Nephron (organoid): ENCODE measurements around the gene PBOV1.

Experiments used
- H3K27ac Mint-ChIP-seq, 3 experiments: 2 replicates each; pipeline ENCODE4 v1.8.0; 2020; ENCODE audit warnings: mixed read lengths in 3 of 3, mild to moderate bottlenecking in 2 of 3, moderate library complexity in 1 of 3
- H3K27me3 Mint-ChIP-seq: 2 replicates; pipeline ENCODE4 v1.8.0; 2021; ENCODE audit warnings: low read depth, mild to moderate bottlenecking, moderate library complexity, mixed read lengths
- H3K36me3 Mint-ChIP-seq: 2 replicates; pipeline ENCODE4 v1.8.0; 2020; ENCODE audit warnings: low read depth, mixed read lengths
- H3K4me1 Mint-ChIP-seq: 2 replicates; pipeline ENCODE4 v1.8.0; 2020; ENCODE audit warnings: mixed read lengths
- H3K4me3 Mint-ChIP-seq, 3 experiments: 2 replicates each; pipeline ENCODE4 v1.8.0; 2020; ENCODE audit warnings: mild to moderate bottlenecking in 3 of 3, mixed read lengths in 3 of 3, moderate library complexity in 2 of 3
- H3K9me3 Mint-ChIP-seq: 2 replicates; pipeline ENCODE4 v1.8.0; 2020; ENCODE audit warnings: mixed read lengths
- CTCF ChIP-seq, 3 experiments: fragments of 200-600 bp; sonication (generic); IDR thresholded peaks; one replicate each; pipeline ENCODE4 v1.5.0; 2021; ENCODE audit warnings: antibody characterized with exemption in 3 of 3; ENCODE audit not compliant: unreplicated experiment in 3 of 3

PBOV1 gene

DNA sequence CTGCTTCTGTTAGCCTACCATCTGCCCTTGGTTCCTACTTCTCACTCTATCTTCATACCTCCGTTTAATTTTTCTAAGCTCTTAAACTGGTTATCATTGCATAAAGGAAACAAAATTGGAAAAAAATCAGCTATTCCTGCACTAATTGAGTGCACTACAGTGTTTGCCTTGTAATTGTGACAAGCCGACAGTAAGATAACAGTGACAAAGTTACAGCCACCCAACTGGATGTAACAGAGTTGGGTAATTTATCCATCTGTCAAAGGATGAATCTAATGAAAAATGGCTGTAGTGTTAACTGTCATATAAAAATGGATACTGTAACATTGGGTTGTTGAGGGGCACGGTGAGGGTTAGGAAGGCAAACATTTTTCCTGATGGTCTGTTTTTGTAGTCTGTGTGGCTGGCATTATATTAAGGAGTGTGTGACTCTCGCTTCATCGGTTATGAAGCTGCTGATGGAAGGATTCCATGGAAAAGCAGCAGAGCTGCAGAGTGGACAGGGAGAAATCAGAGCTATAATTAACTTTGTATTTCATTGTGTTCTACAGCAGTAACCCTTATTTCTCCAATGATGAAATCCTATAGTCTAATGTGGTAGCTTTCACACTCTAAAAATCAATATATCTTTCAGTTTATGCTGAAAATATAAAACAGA lies 12.7 kb downstream of the PBOV1 start:
- Mint-ChIP-seq H3K27ac (no peak overlapping the region), H3K4me1 (no peaks in the 10 kb centered on the region), H3K27me3 (no peaks in the 10 kb centered on the region), H3K36me3 (no peaks in the 10 kb centered on the region), H3K4me3 (no peak overlapping the region), H3K9me3 (no peaks in the 10 kb centered on the region)
- TF ChIP-seq CTCF (IDR thresholded peaks at IDR 0.05; ENCODE audit: unreplicated experiment in 3 of 3), result no peak

DNA sequence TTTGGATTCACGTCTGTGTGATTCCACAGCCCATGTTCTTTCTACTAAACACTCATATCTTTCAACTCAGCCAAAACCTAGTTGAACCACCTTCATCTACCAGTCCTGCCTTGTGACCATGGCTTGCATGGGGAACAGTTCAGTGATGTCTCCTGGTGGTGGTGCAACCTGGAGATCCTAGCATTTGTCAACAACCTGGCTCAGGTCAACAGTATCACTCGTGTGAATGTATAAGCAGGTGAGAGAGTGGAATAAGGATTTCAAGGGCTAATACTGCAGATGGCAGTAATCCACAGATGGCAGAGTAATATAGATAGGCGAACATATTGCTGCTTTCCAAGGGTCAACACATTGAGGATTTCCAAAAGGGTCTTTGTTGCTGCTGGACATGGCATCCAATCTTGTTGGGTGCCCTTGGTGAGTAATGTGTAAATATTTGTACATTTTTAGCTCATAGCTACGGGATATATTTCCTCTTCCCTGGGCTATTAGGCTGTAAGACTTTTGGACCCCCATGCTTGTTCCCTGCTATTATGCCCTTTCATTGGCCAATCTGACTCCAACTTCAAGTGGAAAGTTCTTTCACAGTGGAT lies 13.4 kb downstream of the PBOV1 start:
- Mint-ChIP-seq H3K27ac (no peak overlapping the region), H3K27me3 (no peaks in the 10 kb centered on the region), H3K4me3 (no peak overlapping the region), H3K36me3 (no peaks in the 10 kb centered on the region), H3K9me3 (no peaks in the 10 kb centered on the region), H3K4me1 (no peaks in the 10 kb centered on the region)
- no peak for TF ChIP-seq CTCF (IDR thresholded peaks at IDR 0.05; ENCODE audit: unreplicated experiment in 3 of 3)

GRCh38 chr6:138204303-138204702 lies 14.0 kb downstream of the PBOV1 start:
- H3K36me3 Mint-ChIP-seq, result no peaks in the 10 kb centered on the region
- no peaks in the 10 kb centered on the region for H3K4me1 Mint-ChIP-seq
- no peak overlapping the region for H3K4me3 Mint-ChIP-seq
- H3K27me3 Mint-ChIP-seq, result no peaks in the 10 kb centered on the region
- H3K27ac Mint-ChIP-seq, result no peak overlapping the region
- no peaks in the 10 kb centered on the region for H3K9me3 Mint-ChIP-seq
- TF ChIP-seq CTCF (IDR thresholded peaks at IDR 0.05; ENCODE audit: unreplicated experiment in 3 of 3), result no peak

DNA sequence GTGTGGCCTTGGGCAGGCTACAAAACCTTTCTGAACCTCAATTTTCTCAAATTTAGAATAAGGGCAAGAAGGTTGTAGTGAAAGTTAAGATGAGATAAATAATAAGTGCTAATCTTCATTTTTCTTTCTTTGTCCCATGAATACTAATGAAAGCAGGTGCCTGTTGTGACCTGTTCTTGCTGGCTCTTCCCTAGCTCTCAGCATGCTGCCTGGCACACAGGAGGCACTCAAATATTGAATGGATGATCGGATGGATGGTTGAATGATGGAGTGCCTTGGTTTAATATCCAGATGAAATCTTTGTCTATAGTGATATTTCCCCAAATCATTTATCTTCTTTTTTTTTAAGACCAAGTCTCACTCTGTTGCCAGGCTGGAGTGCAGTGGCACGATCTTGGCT lies 15.0 kb downstream of the PBOV1 start:
- no peak for TF ChIP-seq CTCF (IDR thresholded peaks at IDR 0.05; ENCODE audit: unreplicated experiment in 3 of 3)
- H3K27me3 Mint-ChIP-seq, result peaks cover 3% of the 10 kb centered on the region
- H3K9me3 Mint-ChIP-seq, result no peaks in the 10 kb centered on the region
- no peaks in the 10 kb centered on the region for H3K36me3 Mint-ChIP-seq
- no peak overlapping the region for H3K27ac Mint-ChIP-seq
- H3K4me1 Mint-ChIP-seq, result no peaks in the 10 kb centered on the region
- H3K4me3 Mint-ChIP-seq, result no peak overlapping the region

- H3K27ac Mint-ChIP-seq, result no peak overlapping the region
- no peak overlapping the region for H3K4me3 Mint-ChIP-seq
- H3K9me3 Mint-ChIP-seq, result no peaks in the 10 kb centered on the region
- H3K27me3 Mint-ChIP-seq, result peaks cover 3% of the 10 kb centered on the region
- H3K36me3 Mint-ChIP-seq, result no peaks in the 10 kb centered on the region
- H3K4me1 Mint-ChIP-seq, result no peaks in the 10 kb centered on the region
- TF ChIP-seq CTCF (IDR thresholded peaks at IDR 0.05; ENCODE audit: unreplicated experiment in 3 of 3), result no peak
These were observed 16.5 kb downstream of the PBOV1 start for GRCh38 chr6:138201836-138202235.
